Liver (tissue), 9 donors: Measurements from ENCODE around the gene TAB2. TPM values are rescaled to one million over a fixed set of nuclear protein-coding genes. Genes with fewer than 3 reads are reported as not detected.

ENCODE experiments used
- DNase-seq: peaks from one replicate; pipeline ENCODE4 v3.0.0-alpha.2; 2017; ENCODE audit warnings: low spot score
- H3K27ac ChIP-seq, 2 donors: one replicate each; pipeline ENCODE4 v1.7.0; 2013; ENCODE audit warnings: inconsistent platforms in 2 of 2, low read length in 2 of 2, control low read depth in 1 of 2, low read depth in 1 of 2, mild to moderate bottlenecking in 1 of 2
- H3K27me3 ChIP-seq, 4 donors: one replicate each; pipeline versions ENCODE4 v1.6.1 to v1.7.0; 2013; ENCODE audit warnings: low read length in 3 of 4, inconsistent platforms in 1 of 4, mild to moderate bottlenecking in 1 of 4, moderate library complexity in 1 of 4; ENCODE audit not compliant: control insufficient read depth in 4 of 4, insufficient read depth in 4 of 4
- H3K36me3 ChIP-seq, 4 donors: one replicate each; pipeline versions ENCODE4 v1.6.1 to v1.7.0; 2013; ENCODE audit warnings: low read length in 3 of 4, mild to moderate bottlenecking in 3 of 4, low read depth in 1 of 4, moderate library complexity in 1 of 4; ENCODE audit not compliant: control insufficient read depth in 4 of 4, insufficient read depth in 3 of 4
- H3K4me1 ChIP-seq, 4 donors: one replicate each; pipeline versions ENCODE4 v1.6.1 to v1.7.0; 2013; ENCODE audit warnings: low read length in 3 of 4, mild to moderate bottlenecking in 3 of 4, moderate library complexity in 1 of 4; ENCODE audit not compliant: control insufficient read depth in 4 of 4, insufficient read depth in 4 of 4
- H3K4me3 ChIP-seq, 3 donors: one replicate each; pipeline versions ENCODE4 v1.6.1 to v1.7.0; 2013; ENCODE audit warnings: low read length in 3 of 3, control low read depth in 1 of 3, low read depth in 1 of 3, mild to moderate bottlenecking in 1 of 3
- H3K9ac ChIP-seq, 2 donors: one replicate each; pipeline ENCODE4 v1.7.0; 2013; ENCODE audit warnings: low read length in 2 of 2, mild to moderate bottlenecking in 2 of 2, moderate library complexity in 2 of 2, control low read depth in 1 of 2, low read depth in 1 of 2
- H3K9me3 ChIP-seq, 4 donors: one replicate each; pipeline versions ENCODE4 v1.6.1 to v1.7.0; 2013; ENCODE audit warnings: low read length in 3 of 4; ENCODE audit not compliant: control insufficient read depth in 4 of 4
- CTCF ChIP-seq: fragments of 150-350 bp; IDR thresholded peaks from 2 replicates; pipeline ENCODE4 v1.5.1; 2017; ENCODE audit warnings: improper control_type of control experiment, low read depth, low read length; ENCODE audit not compliant: missing input control
- EGR1 ChIP-seq, 2 donors: IDR thresholded peaks; 2 replicates each; pipeline ENCODE4 v1.6.1; 2016 to 2018; ENCODE audit warnings: antibody characterized with exemption in 2 of 2, low read depth in 2 of 2
- FOXA1 ChIP-seq: IDR thresholded peaks from 2 replicates; pipeline ENCODE4 v1.6.1; 2016; ENCODE audit warnings: antibody characterized with exemption
- FOXA2 ChIP-seq: IDR thresholded peaks from 2 replicates; pipeline ENCODE4 v1.6.1; 2016; ENCODE audit warnings: antibody characterized with exemption
- HNF4A ChIP-seq, 2 donors: conservative IDR thresholded peaks; 2 replicates each; pipeline ENCODE4 v1.6.1; 2016; ENCODE audit warnings: antibody characterized with exemption in 2 of 2, mild to moderate bottlenecking in 2 of 2
- HNF4G ChIP-seq: IDR thresholded peaks from 2 replicates; pipeline ENCODE4 v1.6.1; 2016; ENCODE audit warnings: antibody characterized with exemption
- MAX ChIP-seq: IDR thresholded peaks from 2 replicates; pipeline ENCODE4 v1.6.1; 2016; ENCODE audit warnings: antibody characterized with exemption
- NR2F2 ChIP-seq: IDR thresholded peaks from 2 replicates; pipeline ENCODE4 v1.6.1; 2016; ENCODE audit warnings: antibody characterized with exemption
- RAD21 ChIP-seq, 2 donors: IDR thresholded peaks; 2 replicates each; pipeline ENCODE4 v1.6.1; 2016; ENCODE audit warnings: antibody characterized with exemption in 2 of 2, mild to moderate bottlenecking in 2 of 2
- REST ChIP-seq: IDR thresholded peaks from 2 replicates; pipeline ENCODE4 v1.6.1; 2016; ENCODE audit warnings: antibody characterized with exemption, mild to moderate bottlenecking
- RXRA ChIP-seq, 2 donors: IDR thresholded peaks; 2 replicates each; pipeline ENCODE4 v1.6.1; 2017 to 2018; ENCODE audit warnings: antibody characterized with exemption in 2 of 2, mild to moderate bottlenecking in 1 of 2
- TAF1 ChIP-seq: conservative IDR thresholded peaks from 2 replicates; pipeline ENCODE4 v1.6.1; 2016; ENCODE audit warnings: antibody characterized with exemption, mild to moderate bottlenecking
- YY1 ChIP-seq: IDR thresholded peaks from 2 replicates; pipeline ENCODE4 v1.6.1; 2016; ENCODE audit warnings: antibody characterized with exemption, mild to moderate bottlenecking
- WGBS: extraction: QIAGEN DNeasy Blood & Tissue Kit; methylation state at CpG from one replicate; pipeline ENCODE4 v1.1.7; 2013; 5-methylcytosine and 5-hydroxymethylcytosine counted together
- polyA plus RNA-seq, 2 donors: library from polyadenylated mRNA; stranded (reverse) in 1 of 2; unstranded in 1 of 2; fragments of 200-250 nt in 1 of 2; fragments of >200 nt in 1 of 2; fragmentation: Nextera tagmentation in 1 of 2; extraction: Ambion mirVana in 1 of 2; gene quantifications; one replicate each; pipeline versions ENCODE4 v1.2.1 to v1.2.3, GENCODE V29; 2013 to 2015
- total RNA-seq, 2 donors: library from RNA; depleted of rRNA; stranded (reverse); fragments of >200 nt; gene quantifications; one replicate each; pipeline ENCODE4 v1.2.3, GENCODE V29; 2014
- donor health status: healthy.
- donor health status: healthy.
- donor health status: healthy.
- donor health status: healthy.
- donor health status: healthy.

Gene TAB2
- total and polyA plus RNA-seq, 4 donors = 10.5 to 25.6 (median 18.0) TPM

GRCh38 chr6:149337320-149337719 lies 19.8 kb downstream of the TAB2 start:
- WGBS = 21% methylated on average over 1 of the region's 1 CpG
- no peaks in the 10 kb centered on the region for H3K9me3 ChIP-seq
- H3K36me3 ChIP-seq = no peaks in the 10 kb centered on the region
- no peaks in the 10 kb centered on the region for H3K27me3 ChIP-seq
- DNase-seq = no peak
- H3K4me1 ChIP-seq = peaks cover 8 to 63% (median 36%) of the 10 kb centered on the region in 4 donors
- H3K27ac ChIP-seq = no peak overlapping the region
- no peak overlapping the region for H3K4me3 ChIP-seq
- no peak overlapping the region for H3K9ac ChIP-seq
- no peak for TF ChIP-seq RAD21 (IDR thresholded peaks at IDR 0.05)
- no peak for TF ChIP-seq CTCF
- TF ChIP-seq YY1 = no peak
- no peak for TF ChIP-seq REST

GRCh38 chr6:149340200-149340599 lies 22.7 kb downstream of the TAB2 start:
- no peaks in the 10 kb centered on the region for H3K27me3 ChIP-seq
- 45% methylated on average over 4 of the region's 4 CpGs for WGBS
- H3K9ac ChIP-seq = no peak overlapping the region
- H3K4me1 ChIP-seq = peaks cover 4 to 57% (median 28%) of the 10 kb centered on the region in 4 donors
- TF ChIP-seq MAX = no peak
- peak; percentile 6 to 11 for TF ChIP-seq HNF4A (conservative IDR thresholded peaks at IDR 0.05)
- TF ChIP-seq FOXA1 = no peak
- no peak for TF ChIP-seq NR2F2
- TF ChIP-seq FOXA2 = no peak
- no peak for TF ChIP-seq RXRA (IDR thresholded peaks at IDR 0.05)
- no peak for TF ChIP-seq EGR1 (IDR thresholded peaks at IDR 0.05; ENCODE audit: low read depth in 2 of 2)
- H3K9me3 ChIP-seq = no peaks in the 10 kb centered on the region
- no peaks in the 10 kb centered on the region for H3K36me3 ChIP-seq
- DNase-seq = no peak
- H3K27ac ChIP-seq = no peak overlapping the region
- H3K4me3 ChIP-seq = no peak overlapping the region

- H3K4me3 ChIP-seq = no peak overlapping the region
- H3K27ac ChIP-seq = no peak overlapping the region
- peaks cover 2 to 39% (median 12%) of the 10 kb centered on the region in 4 donors for H3K4me1 ChIP-seq
- no peaks in the 10 kb centered on the region for H3K27me3 ChIP-seq
- TF ChIP-seq MAX = no peak
- TF ChIP-seq RXRA (IDR thresholded peaks at IDR 0.05) = no peak
- TF ChIP-seq TAF1 = no peak
- no peak for TF ChIP-seq HNF4G
- TF ChIP-seq EGR1 (IDR thresholded peaks at IDR 0.05; ENCODE audit: low read depth in 2 of 2) = no peak
- H3K9me3 ChIP-seq = no peaks in the 10 kb centered on the region
- no peaks in the 10 kb centered on the region for H3K36me3 ChIP-seq
- H3K9ac ChIP-seq = no peak overlapping the region
- 39% methylated on average over 1 of the region's 1 CpG for WGBS
- DNase-seq = no peak
These were observed 25.0 kb downstream of the TAB2 start for GRCh38 chr6:149342525-149342924.
